IMR-90 (cell line): ENCODE measurements around the gene AGR3. TPM values are rescaled to one million over a fixed set of nuclear protein-coding genes. Genes with fewer than 3 reads are reported as not detected.
A peak's percentile ranks its signal among the peaks of the same experiment; 100 is the strongest.

Source experiments
- ATAC-seq: fragments of 200-7000 bp; cut with Tn5 transposase; 2 replicates; pipeline ENCODE4 v1.9.1; 2020; ENCODE audit warnings: low read depth, mild to moderate bottlenecking, moderate library complexity
- BruUV-seq: library from RNA; stranded (reverse); fragments of 400-500 nt; replicated peaks from 2 replicates; lab custom pipeline; 2021; lab: Mats Ljungman, UMichigan
- CTCF ChIA-PET: fragments of 300-600 bp; formaldehyde crosslinking; extraction: SDS; loops from one replicate; lab custom pipeline; 2021; ENCODE audit warnings: antibody characterized with exemption; lab: Yijun Ruan, JAX
- POLR2A ChIA-PET: fragments of 300-600 bp; sonication (Branson Sonifier 250); formaldehyde crosslinking; loops from one replicate; lab custom pipeline; 2022; ENCODE audit warnings: antibody characterized with exemption; ENCODE audit not compliant: unreplicated experiment; lab: Charles Lee
- DNase-seq: peaks from one replicate; pipeline ENCODE4 v3.0.0; 2013
- H2AFZ ChIP-seq: replicated peaks from 2 replicates; pipeline ENCODE3; 2013; ENCODE audit warnings: low read length, mild to moderate bottlenecking; ENCODE audit not compliant: poor library complexity
- H2AK5ac ChIP-seq: 2 replicates; pipeline ENCODE4 v1.6.1; 2013; ENCODE audit warnings: low read depth, low read length, inconsistent platforms
- H2AK9ac ChIP-seq: replicated peaks from 2 replicates; pipeline ENCODE3; 2013; ENCODE audit warnings: mild to moderate bottlenecking, low read depth, low read length, moderate library complexity; ENCODE audit not compliant: poor library complexity
- H2BK120ac ChIP-seq: 2 replicates; pipeline ENCODE4 v1.6.1; 2013; ENCODE audit warnings: low read depth, low read length, inconsistent platforms
- H2BK15ac ChIP-seq: 3 replicates; pipeline ENCODE4 v1.6.1; 2013; ENCODE audit warnings: low read depth, low read length, inconsistent platforms
- H2BK20ac ChIP-seq: 2 replicates; pipeline ENCODE4 v1.6.1; 2013; ENCODE audit warnings: low read depth, mild to moderate bottlenecking, inconsistent platforms, low read length, moderate library complexity
- H2BK5ac ChIP-seq: 2 replicates; pipeline ENCODE4 v1.6.1; 2013; ENCODE audit warnings: mild to moderate bottlenecking, low read depth, low read length, inconsistent platforms; ENCODE audit not compliant: poor library complexity, severe bottlenecking
- H3K14ac ChIP-seq: replicated peaks from 2 replicates; pipeline ENCODE4 v1.6.1; 2013; ENCODE audit warnings: low read depth, low read length, inconsistent platforms
- H3K18ac ChIP-seq: 2 replicates; pipeline ENCODE4 v1.6.1; 2013; ENCODE audit warnings: low read depth, low read length, control low read depth
- H3K23ac ChIP-seq: 2 replicates; pipeline ENCODE4 v1.6.1; 2013; ENCODE audit warnings: low read depth, low read length, inconsistent platforms
- H3K27ac ChIP-seq: 2 replicates; pipeline ENCODE4 v1.5.1; 2013; ENCODE audit warnings: mild to moderate bottlenecking, control low read depth, low read length; ENCODE audit not compliant: insufficient read depth
- H3K27me3 ChIP-seq: 2 replicates; pipeline ENCODE4 v1.6.1; 2013; ENCODE audit warnings: low read length; ENCODE audit not compliant: control insufficient read depth, insufficient read depth
- H3K36me3 ChIP-seq: 2 replicates; pipeline ENCODE4 v1.6.1; 2013; ENCODE audit warnings: low read length, mixed read lengths; ENCODE audit not compliant: control insufficient read depth, insufficient read depth
- H3K4ac ChIP-seq: 2 replicates; pipeline ENCODE4 v1.6.1; 2013; ENCODE audit warnings: low read depth, low read length, inconsistent platforms
- H3K4me1 ChIP-seq: 2 replicates; pipeline ENCODE4 v1.6.1; 2013; ENCODE audit warnings: low read length, mixed read lengths; ENCODE audit not compliant: control insufficient read depth, insufficient read depth
- H3K4me2 ChIP-seq: 2 replicates; pipeline ENCODE4 v1.6.1; 2013; ENCODE audit warnings: low read depth, mild to moderate bottlenecking, control low read depth, low read length, moderate library complexity
- H3K4me3 ChIP-seq: 2 replicates; pipeline ENCODE4 v1.5.1; 2013; ENCODE audit warnings: low read depth, mild to moderate bottlenecking, control low read depth, low read length, moderate library complexity; ENCODE audit not compliant: insufficient read depth
- H3K56ac ChIP-seq: 2 replicates; pipeline ENCODE4 v1.6.1; 2013; ENCODE audit warnings: low read length, inconsistent platforms; ENCODE audit not compliant: insufficient read depth; ENCODE audit errors: extremely low read depth
- H3K79me1 ChIP-seq, 2 experiments: 2 replicates each; pipeline ENCODE4 v1.6.1; 2013; ENCODE audit warnings: low read length in 2 of 2, inconsistent platforms in 1 of 2, low read depth in 1 of 2
- H3K9ac ChIP-seq: 2 replicates; pipeline ENCODE4 v1.6.1; 2013; ENCODE audit warnings: low read depth, low read length, control low read depth
- H3K9me1 ChIP-seq: 2 replicates; pipeline ENCODE4 v1.6.1; 2013; ENCODE audit warnings: low read length, inconsistent platforms; ENCODE audit not compliant: insufficient read depth
- H3K9me3 ChIP-seq: 2 replicates; pipeline ENCODE4 v1.6.1; 2013; ENCODE audit warnings: low read length; ENCODE audit not compliant: control insufficient read depth, insufficient read depth
- H4K20me1 ChIP-seq: 2 replicates; pipeline ENCODE4 v1.6.1; 2013; ENCODE audit warnings: low read length, inconsistent platforms; ENCODE audit not compliant: insufficient read depth
- H4K5ac ChIP-seq: 2 replicates; pipeline ENCODE4 v1.6.1; 2013; ENCODE audit warnings: mild to moderate bottlenecking, low read depth, low read length, control low read depth
- H4K8ac ChIP-seq, 2 experiments: 2 replicates each; pipeline ENCODE4 v1.6.1; 2013; ENCODE audit warnings: low read depth in 2 of 2, low read length in 2 of 2, control low read depth in 1 of 2, inconsistent platforms in 1 of 2
- H4K91ac ChIP-seq: 2 replicates; pipeline ENCODE4 v1.6.1; 2013; ENCODE audit warnings: low read depth, low read length, inconsistent platforms; ENCODE audit not compliant: insufficient read depth
- FOS ChIP-seq: fragments of 150-350 bp; IDR thresholded peaks from 2 replicates; pipeline ENCODE4 v1.6.1; 2016; ENCODE audit warnings: low read depth, low read length
- MXI1 ChIP-seq: IDR thresholded peaks from 2 replicates; pipeline ENCODE4 v1.6.1; 2012; ENCODE audit warnings: low read depth, mild to moderate bottlenecking, low read length, moderate library complexity, borderline replicate concordance
- RAD21 ChIP-seq: IDR thresholded peaks from 2 replicates; pipeline ENCODE4 v1.6.1; 2012; ENCODE audit warnings: low read length, improper control_type of control experiment
- SMC3 ChIP-seq: fragments of 150-350 bp; IDR thresholded peaks from 2 replicates; pipeline ENCODE4 v1.6.1; 2016; ENCODE audit warnings: low read depth, mild to moderate bottlenecking, antibody characterized with exemption, low read length, moderate library complexity
- whole genome bisulfite sequencing, 2 experiments: methylation state at CpG; one replicate each; pipeline versions ENCODE4 v1.1.5 to v1.1.7; 2013; ENCODE audit warnings: missing lambda C conversion rate in 2 of 2; ENCODE audit not compliant: insufficient read length in 1 of 2; ENCODE audit errors: extremely low coverage in 2 of 2; 5-methylcytosine and 5-hydroxymethylcytosine counted together
- dilution Hi-C: fragments of 300-500 bp; cut with HindIII; formaldehyde crosslinking; loops from one replicate; pipeline ENCODE4 v1.14.3; 2018; ENCODE audit warnings: low sequenced_read_pairs; ENCODE audit not compliant: unreplicated experiment
- in situ Hi-C: fragments of 300-500 bp; cut with MboI; formaldehyde crosslinking; loops from 3 replicates; pipeline ENCODE4 v1.14.3; 2019; ENCODE audit warnings: low sequenced_read_pairs, inconsistent platforms, mixed read lengths
- intact Hi-C: fragments of 100-400 bp; cut with micrococcal nuclease; formaldehyde crosslinking; loops from 2 replicates; pipeline ENCODE4 v1.10.0; 2022
- polyA plus RNA-seq, 3 experiments: library from polyadenylated mRNA; depleted of rRNA; stranded (reverse); fragments of >200 nt; gene quantifications; 2 replicates each; pipeline ENCODE4 v1.2.3, GENCODE V29; 2012; ENCODE audit warnings: low replicate concordance in 1 of 3
- total RNA-seq: library from RNA; depleted of rRNA; stranded (reverse); fragments of >200 nt; gene quantifications from 2 replicates; pipeline ENCODE4 v1.2.3, GENCODE V29; 2012
- TF ChIP-seq, protein P1 (sequence below): conservative IDR thresholded peaks from 2 replicates; pipeline ENCODE4 v1.5.1; 2012; ENCODE audit warnings: mild to moderate bottlenecking, low read depth, low read length, improper control_type of control experiment

The AGR3 gene
- total and polyA plus RNA-seq, 2 of the 4 experiments (the other 2 are of a cell fraction): not detected

DNA sequence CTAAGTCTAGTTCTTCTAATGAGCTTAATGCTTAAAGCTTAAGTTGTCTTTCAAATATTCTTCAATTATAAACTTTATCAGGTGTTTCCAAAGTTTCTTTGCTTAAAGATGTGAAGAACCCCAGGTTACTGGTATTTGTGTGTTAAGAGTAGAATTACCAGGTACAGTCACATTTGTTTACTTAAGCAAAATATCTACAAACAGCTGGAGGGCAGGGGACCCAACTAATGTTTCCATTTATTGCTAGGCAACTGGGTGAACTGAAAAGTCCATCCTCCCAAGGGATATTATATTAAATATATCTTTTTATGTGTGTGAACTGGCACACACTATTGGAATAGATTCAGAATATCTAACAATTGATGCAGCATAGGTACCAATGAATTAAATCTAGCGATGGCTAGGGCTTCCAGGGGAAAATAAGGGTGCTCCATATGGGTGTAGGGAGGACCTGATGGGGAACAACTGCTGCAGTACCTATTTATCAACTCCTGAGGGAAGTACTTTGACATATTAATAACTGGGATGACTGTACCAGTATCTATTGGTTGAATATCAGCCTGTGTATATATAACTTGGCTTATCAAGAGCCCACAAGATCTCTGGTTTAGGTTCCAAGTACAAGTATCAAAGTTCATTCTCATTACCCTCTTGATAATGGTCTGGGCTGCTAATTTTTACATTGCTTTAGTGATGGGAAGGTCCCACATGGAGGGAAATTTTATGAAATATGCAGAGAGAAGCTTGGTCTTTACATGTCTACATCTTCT is 10.3 kb upstream of the AGR3 start (continued):
- TF ChIP-seq MXI1: no peak

DNA sequence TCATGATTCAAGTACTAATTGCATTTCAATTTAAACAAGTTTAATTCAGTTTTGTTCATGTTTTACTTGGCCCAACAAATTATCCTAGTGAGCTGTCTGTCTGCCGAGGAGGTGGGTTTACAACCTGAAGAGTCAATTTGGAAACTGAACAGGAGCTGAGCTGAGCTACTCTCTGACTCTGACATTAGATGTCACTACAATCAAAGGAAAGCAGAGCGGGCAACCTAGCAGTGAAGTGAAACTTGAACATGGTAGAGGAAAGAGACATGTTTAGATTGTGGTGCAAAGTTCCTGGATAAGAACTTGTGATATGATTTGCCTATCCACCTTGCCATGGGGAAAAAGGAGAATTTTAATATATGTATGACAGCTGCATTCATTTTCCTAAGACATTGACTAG is 9.6 kb upstream of the AGR3 start:
- no peak for TF ChIP-seq FOS
- peak; percentile 95 for TF ChIP-seq RAD21
- TF ChIP-seq SMC3: peak; percentile 78
- TF ChIP-seq, protein P1, sequence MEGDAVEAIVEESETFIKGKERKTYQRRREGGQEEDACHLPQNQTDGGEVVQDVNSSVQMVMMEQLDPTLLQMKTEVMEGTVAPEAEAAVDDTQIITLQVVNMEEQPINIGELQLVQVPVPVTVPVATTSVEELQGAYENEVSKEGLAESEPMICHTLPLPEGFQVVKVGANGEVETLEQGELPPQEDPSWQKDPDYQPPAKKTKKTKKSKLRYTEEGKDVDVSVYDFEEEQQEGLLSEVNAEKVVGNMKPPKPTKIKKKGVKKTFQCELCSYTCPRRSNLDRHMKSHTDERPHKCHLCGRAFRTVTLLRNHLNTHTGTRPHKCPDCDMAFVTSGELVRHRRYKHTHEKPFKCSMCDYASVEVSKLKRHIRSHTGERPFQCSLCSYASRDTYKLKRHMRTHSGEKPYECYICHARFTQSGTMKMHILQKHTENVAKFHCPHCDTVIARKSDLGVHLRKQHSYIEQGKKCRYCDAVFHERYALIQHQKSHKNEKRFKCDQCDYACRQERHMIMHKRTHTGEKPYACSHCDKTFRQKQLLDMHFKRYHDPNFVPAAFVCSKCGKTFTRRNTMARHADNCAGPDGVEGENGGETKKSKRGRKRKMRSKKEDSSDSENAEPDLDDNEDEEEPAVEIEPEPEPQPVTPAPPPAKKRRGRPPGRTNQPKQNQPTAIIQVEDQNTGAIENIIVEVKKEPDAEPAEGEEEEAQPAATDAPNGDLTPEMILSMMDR: peak; percentile 80
- Histone ChIP-seq H3K9ac (no peak overlapping the region), H2BK5ac (no peak overlapping the region), H3K9me1 (no peaks in the 10 kb centered on the region), H3K14ac (no peak overlapping the region), H3K79me1 (no peaks in the 10 kb centered on the region), H3K9me3 (no peaks in the 10 kb centered on the region), H3K4me3 (no peak overlapping the region), H3K27me3 (no peaks in the 10 kb centered on the region), H4K8ac (no peak overlapping the region), H3K27ac (no peak overlapping the region), H2AFZ (no peak overlapping the region), H3K23ac (no peak overlapping the region), H4K5ac (no peak overlapping the region), H3K56ac (no peak overlapping the region), H2AK5ac (no peak overlapping the region), H3K18ac (no peak overlapping the region), H2BK120ac (no peak overlapping the region), H2BK15ac (no peak overlapping the region), H4K91ac (no peak overlapping the region), H3K4ac (no peak overlapping the region), H3K4me1 (no peaks in the 10 kb centered on the region), H2BK20ac (no peak overlapping the region), H4K20me1 (no peaks in the 10 kb centered on the region), H3K36me3 (no peaks in the 10 kb centered on the region), H3K4me2 (no peak overlapping the region), H2AK9ac (no peak overlapping the region)
- DNase-seq (peak; percentile 72), ATAC-seq (peak; percentile 92)
- in situ Hi-C loops: no loop called here
- BruUV-seq: no TSS peak
- no CpG with 5 or more reads among the region's 2 CpGs for WGBS, 2 experiments
- CTCF ChIA-PET: interaction anchor here (0.6 to 2.3 kb wide), 9 partner anchors 10 to 480 kb away, joined by 3 to 13 read pairs (median 5); partner anchors contain the start of gene AGR3
- POLR2A ChIA-PET: no interaction called here
- intact Hi-C loops: loop anchor here (1.0 to 10.0 kb wide), 3 partner anchors 27 to 1456 kb away; no protein-coding TSS in a partner anchor
- dilution Hi-C loops: no loop called here
